IPS DF 6.9 (cell line): Measurements from ENCODE around the gene ANKS1B.

Source experiments
- DNase-seq: peaks from one replicate; pipeline ENCODE4 v3.0.0-alpha.2; 2013; ENCODE audit warnings: low read depth, low spot score
- H3K27ac ChIP-seq: one replicate; pipeline ENCODE4 v1.5.1; 2013; ENCODE audit warnings: low read length, control low read depth
- H3K27me3 ChIP-seq: 2 replicates; pipeline ENCODE4 v1.6.1; 2013; ENCODE audit warnings: mild to moderate bottlenecking, low read length; ENCODE audit not compliant: control insufficient read depth, insufficient read depth
- H3K36me3 ChIP-seq: 2 replicates; pipeline ENCODE4 v1.6.1; 2013; ENCODE audit warnings: low read length; ENCODE audit not compliant: control insufficient read depth, insufficient read depth
- H3K4me1 ChIP-seq: 2 replicates; pipeline ENCODE4 v1.6.1; 2013; ENCODE audit warnings: low read length; ENCODE audit not compliant: control insufficient read depth, insufficient read depth
- H3K4me3 ChIP-seq: 2 replicates; pipeline ENCODE4 v1.5.1; 2013; ENCODE audit warnings: mild to moderate bottlenecking, low read length
- H3K9me3 ChIP-seq: 2 replicates; pipeline ENCODE4 v1.6.1; 2013; ENCODE audit warnings: low read length, inconsistent platforms; ENCODE audit not compliant: control insufficient read depth, insufficient read depth
- WGBS: extraction: QIAGEN DNeasy Blood & Tissue Kit; methylation state at CpG from one replicate; pipeline ENCODE4 v1.1.7; 2013; ENCODE audit warnings: mixed read lengths, missing lambda C conversion rate; ENCODE audit not compliant: insufficient read length, insufficient coverage; 5-methylcytosine and 5-hydroxymethylcytosine counted together

The ANKS1B gene

GRCh38 chr12:99916555-99916954 lies 68.2 kb downstream of the ANKS1B start:
- Histone ChIP-seq H3K4me1 (no peaks in the 10 kb centered on the region), H3K27ac (no peak overlapping the region), H3K27me3 (no peaks in the 10 kb centered on the region), H3K9me3 (no peaks in the 10 kb centered on the region), H3K4me3 (no peak overlapping the region), H3K36me3 (no peaks in the 10 kb centered on the region)
- WGBS = no CpG with 5 or more reads among the region's 3 CpGs
- DNase-seq = no peak

- Histone ChIP-seq H3K36me3 (no peaks in the 10 kb centered on the region), H3K4me3 (no peak overlapping the region), H3K27me3 (no peaks in the 10 kb centered on the region), H3K9me3 (no peaks in the 10 kb centered on the region), H3K27ac (no peak overlapping the region), H3K4me1 (no peaks in the 10 kb centered on the region)
- no peak for DNase-seq
- no CpG with 5 or more reads among the region's 6 CpGs for WGBS
Measured at GRCh38 chr12:99915251-99916082, 69.3 kb downstream of the ANKS1B start.

- Histone ChIP-seq H3K4me3 (no peak overlapping the region), H3K9me3 (no peaks in the 10 kb centered on the region), H3K27me3 (no peaks in the 10 kb centered on the region), H3K36me3 (no peaks in the 10 kb centered on the region), H3K27ac (no peak overlapping the region), H3K4me1 (no peaks in the 10 kb centered on the region)
- DNase-seq = no peak
- WGBS = no CpG with 5 or more reads among the region's 1 CpG
Measured at GRCh38 chr12:99914206-99914605, 70.5 kb downstream of the ANKS1B start.

- DNase-seq = no peak
- Histone ChIP-seq H3K9me3 (no peaks in the 10 kb centered on the region), H3K27ac (no peak overlapping the region), H3K4me3 (no peak overlapping the region), H3K36me3 (no peaks in the 10 kb centered on the region), H3K27me3 (no peaks in the 10 kb centered on the region), H3K4me1 (no peaks in the 10 kb centered on the region)
- WGBS = no CpG with 5 or more reads among the region's 1 CpG
Measured at GRCh38 chr12:99911967-99912366, 72.8 kb downstream of the ANKS1B start.

GRCh38 chr12:99911081-99911480 lies 73.7 kb downstream of the ANKS1B start:
- Histone ChIP-seq H3K4me1 (no peaks in the 10 kb centered on the region), H3K9me3 (no peaks in the 10 kb centered on the region), H3K4me3 (no peak overlapping the region), H3K27me3 (no peaks in the 10 kb centered on the region), H3K36me3 (no peaks in the 10 kb centered on the region), H3K27ac (no peak overlapping the region)
- WGBS = no CpG with 5 or more reads among the region's 3 CpGs
- no peak for DNase-seq

GRCh38 chr12:99910342-99910741 lies 74.4 kb downstream of the ANKS1B start:
- DNase-seq = no peak
- WGBS = no CpG with 5 or more reads among the region's 1 CpG

GRCh38 chr12:99906786-99907579 lies 77.8 kb downstream of the ANKS1B start:
- Histone ChIP-seq H3K4me1 (no peaks in the 10 kb centered on the region), H3K27ac (no peak overlapping the region), H3K36me3 (no peaks in the 10 kb centered on the region), H3K4me3 (no peak overlapping the region), H3K27me3 (no peaks in the 10 kb centered on the region), H3K9me3 (no peaks in the 10 kb centered on the region)
- DNase-seq = no peak
- no CpG with 5 or more reads among the region's 4 CpGs for WGBS

More at GRCh38 chr12:99910342-99910741, 74.4 kb downstream of the ANKS1B start:
- Histone ChIP-seq H3K27ac (no peak overlapping the region), H3K36me3 (no peaks in the 10 kb centered on the region), H3K9me3 (no peaks in the 10 kb centered on the region), H3K27me3 (no peaks in the 10 kb centered on the region), H3K4me3 (no peak overlapping the region), H3K4me1 (no peaks in the 10 kb centered on the region)

GRCh38 chr12:99901181-99901580 lies 83.6 kb downstream of the ANKS1B start:
- no peak for DNase-seq
- H3K27ac ChIP-seq = no peak overlapping the region
- no peaks in the 10 kb centered on the region for H3K27me3 ChIP-seq
- whole genome bisulfite sequencing = no CpG with 5 or more reads among the region's 2 CpGs
- H3K4me3 ChIP-seq = no peak overlapping the region
- H3K4me1 ChIP-seq = no peaks in the 10 kb centered on the region
- no peaks in the 10 kb centered on the region for H3K9me3 ChIP-seq
- H3K36me3 ChIP-seq = no peaks in the 10 kb centered on the region

GRCh38 chr12:99898645-99899044 lies 86.1 kb downstream of the ANKS1B start:
- Histone ChIP-seq H3K9me3 (no peaks in the 10 kb centered on the region), H3K36me3 (no peaks in the 10 kb centered on the region), H3K27ac (no peak overlapping the region), H3K27me3 (no peaks in the 10 kb centered on the region), H3K4me1 (no peaks in the 10 kb centered on the region), H3K4me3 (no peak overlapping the region)
- no CpG with 5 or more reads among the region's 5 CpGs for WGBS
- DNase-seq = no peak

GRCh38 chr12:99879439-99879838 lies 105.3 kb downstream of the ANKS1B start:
- Histone ChIP-seq H3K27ac (no peak overlapping the region), H3K36me3 (no peaks in the 10 kb centered on the region)
- no peak for DNase-seq

More at GRCh38 chr12:99879439-99879838, 105.3 kb downstream of the ANKS1B start:
- Histone ChIP-seq H3K27me3 (no peaks in the 10 kb centered on the region), H3K4me1 (no peaks in the 10 kb centered on the region), H3K9me3 (no peaks in the 10 kb centered on the region), H3K4me3 (no peak overlapping the region)
